ENCODE measurements around the gene PES1. TPM values are rescaled to one million over a fixed set of nuclear protein-coding genes. Genes with fewer than 3 reads are reported as not detected.

Gene PES1
- total RNA-seq, 4 donors from 2014 or later, result 36.6 to 62.4 (median 47.9) TPM

- TF ChIP-seq, protein P1, sequence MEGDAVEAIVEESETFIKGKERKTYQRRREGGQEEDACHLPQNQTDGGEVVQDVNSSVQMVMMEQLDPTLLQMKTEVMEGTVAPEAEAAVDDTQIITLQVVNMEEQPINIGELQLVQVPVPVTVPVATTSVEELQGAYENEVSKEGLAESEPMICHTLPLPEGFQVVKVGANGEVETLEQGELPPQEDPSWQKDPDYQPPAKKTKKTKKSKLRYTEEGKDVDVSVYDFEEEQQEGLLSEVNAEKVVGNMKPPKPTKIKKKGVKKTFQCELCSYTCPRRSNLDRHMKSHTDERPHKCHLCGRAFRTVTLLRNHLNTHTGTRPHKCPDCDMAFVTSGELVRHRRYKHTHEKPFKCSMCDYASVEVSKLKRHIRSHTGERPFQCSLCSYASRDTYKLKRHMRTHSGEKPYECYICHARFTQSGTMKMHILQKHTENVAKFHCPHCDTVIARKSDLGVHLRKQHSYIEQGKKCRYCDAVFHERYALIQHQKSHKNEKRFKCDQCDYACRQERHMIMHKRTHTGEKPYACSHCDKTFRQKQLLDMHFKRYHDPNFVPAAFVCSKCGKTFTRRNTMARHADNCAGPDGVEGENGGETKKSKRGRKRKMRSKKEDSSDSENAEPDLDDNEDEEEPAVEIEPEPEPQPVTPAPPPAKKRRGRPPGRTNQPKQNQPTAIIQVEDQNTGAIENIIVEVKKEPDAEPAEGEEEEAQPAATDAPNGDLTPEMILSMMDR (IDR thresholded peaks at IDR 0.05), result no peak
- TF ChIP-seq POLR2A (IDR thresholded peaks at IDR 0.05), result no peak
- DNase-seq, result no peak
- Histone ChIP-seq H3K36me3 (no peaks in the 10 kb centered on the region), H3K9me3 (no peaks in the 10 kb centered on the region), H3K27me3 (no peaks in the 10 kb centered on the region), H3K4me3 (replicated peaks in 1 of 3) (no peak overlapping the region), H3K4me1 (peaks cover 6 to 10% of the 10 kb centered on the region in 2 donors), H3K27ac (no peak overlapping the region)
- intact Hi-C loops (cut with DNase I), result no loop called here
- 80 to 91% methylated on average over 1 of the region's 1 CpG for WGBS, 2 donors
Observed at GRCh38 chr22:30539368-30539767, 52.3 kb downstream of the PES1 start.

- 81 to 84% methylated on average over 6 of the region's 6 CpGs for WGBS, 2 donors
- H3K9me3 ChIP-seq, result no peaks in the 10 kb centered on the region
- H3K27ac ChIP-seq, result no peak overlapping the region
- no peaks in the 10 kb centered on the region for H3K36me3 ChIP-seq
- peaks cover 6 to 10% of the 10 kb centered on the region in 2 donors for H3K4me1 ChIP-seq
- no peaks in the 10 kb centered on the region for H3K27me3 ChIP-seq
- TF ChIP-seq, protein P1 (IDR thresholded peaks at IDR 0.05), result no peak
- TF ChIP-seq POLR2A (IDR thresholded peaks at IDR 0.05), result no peak
- no peak overlapping the region for H3K4me3 ChIP-seq (replicated peaks in 1 of 3)
- intact Hi-C loops (cut with DNase I), result no loop called here
- no peak for DNase-seq
Observed at GRCh38 chr22:30538280-30538679, 53.4 kb downstream of the PES1 start.

GRCh38 chr22:30537083-30537731 lies 54.5 kb downstream of the PES1 start:
- Histone ChIP-seq H3K4me1 (peaks cover 5 to 6% of the 10 kb centered on the region in 2 donors), H3K9me3 (no peaks in the 10 kb centered on the region), H3K36me3 (no peaks in the 10 kb centered on the region), H3K4me3 (replicated peaks in 1 of 3) (no peak overlapping the region), H3K27me3 (no peaks in the 10 kb centered on the region), H3K27ac (no peak overlapping the region)
- no peak for DNase-seq
- 81 to 91% methylated on average over 9 of the region's 9 CpGs for WGBS, 2 donors
- no peak for TF ChIP-seq POLR2A (IDR thresholded peaks at IDR 0.05)
- TF ChIP-seq, protein P1 (IDR thresholded peaks at IDR 0.05), result no peak
- intact Hi-C loops (cut with DNase I), result no loop called here

GRCh38 chr22:30535182-30535581 lies 56.5 kb downstream of the PES1 start:
- H3K4me3 ChIP-seq (replicated peaks in 1 of 3), result no peak overlapping the region
- H3K9me3 ChIP-seq, result no peaks in the 10 kb centered on the region
- H3K27me3 ChIP-seq, result no peaks in the 10 kb centered on the region
- WGBS, 2 donors, result 90 to 92% methylated on average over 4 of the region's 4 CpGs
- TF ChIP-seq POLR2A (IDR thresholded peaks at IDR 0.05), result no peak
- TF ChIP-seq, protein P1 (IDR thresholded peaks at IDR 0.05), result no peak
- no peaks in the 10 kb centered on the region for H3K4me1 ChIP-seq
- intact Hi-C loops (cut with DNase I), result no loop called here
- no peaks in the 10 kb centered on the region for H3K36me3 ChIP-seq
- H3K27ac ChIP-seq, result no peak overlapping the region
- DNase-seq, result no peak

DNA sequence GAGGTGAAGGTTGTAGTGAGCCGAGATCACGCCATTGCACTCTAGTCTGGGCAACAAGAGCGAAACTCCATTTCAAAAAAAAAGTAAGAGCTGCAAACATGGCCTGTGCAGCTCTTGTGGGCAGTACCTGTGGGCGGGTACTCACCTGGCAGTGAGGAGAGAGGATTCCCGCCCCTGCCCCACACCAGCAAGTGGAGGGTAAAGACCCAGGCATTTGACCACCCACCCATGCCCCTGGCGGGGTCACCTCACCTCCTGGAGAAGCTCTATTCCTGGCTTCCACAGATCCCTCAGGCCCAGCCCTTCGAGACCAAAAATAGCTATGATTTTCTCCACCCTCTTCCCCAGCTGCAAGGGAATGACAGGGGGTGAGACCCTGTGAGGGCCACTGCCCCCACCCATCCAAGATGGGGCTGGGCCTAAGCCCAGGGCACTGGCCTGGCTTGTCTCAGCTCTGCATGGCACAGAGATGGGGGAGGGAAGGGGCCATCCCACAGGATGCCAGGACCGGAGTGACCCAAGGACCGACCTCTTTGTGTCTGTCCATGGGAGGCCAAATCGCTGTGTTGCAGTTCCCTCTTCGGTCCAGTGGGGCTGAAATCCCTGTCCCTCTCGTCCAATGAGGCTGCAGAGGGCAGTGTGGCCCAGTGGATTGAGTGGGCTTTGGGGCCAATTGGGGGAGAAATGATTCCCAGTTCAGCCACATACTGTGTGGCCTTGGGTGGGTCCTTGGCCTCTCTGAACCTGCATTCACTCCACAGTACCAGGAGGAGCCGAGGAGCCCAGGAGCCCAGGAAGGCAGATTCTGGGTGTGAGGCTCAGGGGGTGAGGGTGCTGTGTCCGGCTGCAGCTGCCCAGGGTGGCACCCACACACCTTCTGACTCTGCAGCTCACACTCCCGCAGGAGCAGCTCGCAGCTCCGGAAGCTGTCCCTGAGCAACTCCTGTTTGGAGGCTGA lies 59.8 kb downstream of the PES1 start:
- Histone ChIP-seq H3K27me3 (no peaks in the 10 kb centered on the region), H3K4me1 (no peaks in the 10 kb centered on the region), H3K27ac (no peak overlapping the region), H3K9me3 (no peaks in the 10 kb centered on the region), H3K4me3 (replicated peaks in 1 of 3) (no peak overlapping the region), H3K36me3 (no peaks in the 10 kb centered on the region)
- 90 to 93% methylated on average over 8 to 13 of the region's 17 CpGs for WGBS, 2 donors
- TF ChIP-seq, protein P1 (IDR thresholded peaks at IDR 0.05), result no peak
- TF ChIP-seq POLR2A (IDR thresholded peaks at IDR 0.05), result no peak
- DNase-seq, result no peak
- intact Hi-C loops (cut with DNase I), result no loop called here
